Measurements from ENCODE around the gene TMEM164.

The TMEM164 gene

DNA sequence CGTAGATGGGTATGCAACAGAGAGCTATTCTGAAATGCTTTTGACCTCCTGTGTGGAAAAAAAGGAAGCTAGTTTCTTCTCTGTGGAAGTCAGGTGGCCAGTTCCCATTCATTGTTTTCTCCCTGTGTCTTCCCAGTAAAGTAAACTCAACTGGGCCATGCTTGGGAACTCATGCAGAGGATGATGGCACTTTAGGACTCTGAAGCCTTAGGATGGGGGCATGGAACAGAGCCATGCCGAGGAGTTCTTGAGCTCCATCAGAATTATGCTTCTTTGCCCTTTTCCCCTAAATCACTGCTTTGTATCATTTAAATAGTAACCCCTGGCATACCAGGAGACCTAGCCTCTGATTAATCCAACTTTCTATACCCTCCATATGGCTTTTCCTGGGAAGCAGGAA lies 3.2 kb downstream of the TMEM164 start:
- peak overlapping the region; percentile 62 for H3K4me3 Mint-ChIP-seq
- TF ChIP-seq, protein P1, sequence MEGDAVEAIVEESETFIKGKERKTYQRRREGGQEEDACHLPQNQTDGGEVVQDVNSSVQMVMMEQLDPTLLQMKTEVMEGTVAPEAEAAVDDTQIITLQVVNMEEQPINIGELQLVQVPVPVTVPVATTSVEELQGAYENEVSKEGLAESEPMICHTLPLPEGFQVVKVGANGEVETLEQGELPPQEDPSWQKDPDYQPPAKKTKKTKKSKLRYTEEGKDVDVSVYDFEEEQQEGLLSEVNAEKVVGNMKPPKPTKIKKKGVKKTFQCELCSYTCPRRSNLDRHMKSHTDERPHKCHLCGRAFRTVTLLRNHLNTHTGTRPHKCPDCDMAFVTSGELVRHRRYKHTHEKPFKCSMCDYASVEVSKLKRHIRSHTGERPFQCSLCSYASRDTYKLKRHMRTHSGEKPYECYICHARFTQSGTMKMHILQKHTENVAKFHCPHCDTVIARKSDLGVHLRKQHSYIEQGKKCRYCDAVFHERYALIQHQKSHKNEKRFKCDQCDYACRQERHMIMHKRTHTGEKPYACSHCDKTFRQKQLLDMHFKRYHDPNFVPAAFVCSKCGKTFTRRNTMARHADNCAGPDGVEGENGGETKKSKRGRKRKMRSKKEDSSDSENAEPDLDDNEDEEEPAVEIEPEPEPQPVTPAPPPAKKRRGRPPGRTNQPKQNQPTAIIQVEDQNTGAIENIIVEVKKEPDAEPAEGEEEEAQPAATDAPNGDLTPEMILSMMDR (IDR thresholded peaks at IDR 0.05): no peak
- no peak for DNase-seq
- H3K27ac Mint-ChIP-seq: no peak overlapping the region
- H3K9me3 Mint-ChIP-seq: no peaks in the 10 kb centered on the region
- peaks cover 5% of the 10 kb centered on the region for H3K27me3 Mint-ChIP-seq (ENCODE audit: low read depth, poor library complexity)
- H3K36me3 Mint-ChIP-seq (ENCODE audit: low read depth): peaks cover 39% of the 10 kb centered on the region
- H3K4me1 Mint-ChIP-seq: peaks cover 78% of the 10 kb centered on the region

- DNase-seq: no peak
- no peak overlapping the region for H3K27ac Mint-ChIP-seq
- H3K4me1 Mint-ChIP-seq: peaks cover 71% of the 10 kb centered on the region
- H3K27me3 Mint-ChIP-seq (ENCODE audit: low read depth, poor library complexity): peaks cover 2% of the 10 kb centered on the region
- no peaks in the 10 kb centered on the region for H3K9me3 Mint-ChIP-seq
- TF ChIP-seq, protein P1 (IDR thresholded peaks at IDR 0.05): no peak
- peaks cover 46% of the 10 kb centered on the region for H3K36me3 Mint-ChIP-seq (ENCODE audit: low read depth)
- H3K4me3 Mint-ChIP-seq: no peak overlapping the region
Measured at GRCh38 chrX:110006821-110007375, 4.0 kb downstream of the TMEM164 start.

DNA sequence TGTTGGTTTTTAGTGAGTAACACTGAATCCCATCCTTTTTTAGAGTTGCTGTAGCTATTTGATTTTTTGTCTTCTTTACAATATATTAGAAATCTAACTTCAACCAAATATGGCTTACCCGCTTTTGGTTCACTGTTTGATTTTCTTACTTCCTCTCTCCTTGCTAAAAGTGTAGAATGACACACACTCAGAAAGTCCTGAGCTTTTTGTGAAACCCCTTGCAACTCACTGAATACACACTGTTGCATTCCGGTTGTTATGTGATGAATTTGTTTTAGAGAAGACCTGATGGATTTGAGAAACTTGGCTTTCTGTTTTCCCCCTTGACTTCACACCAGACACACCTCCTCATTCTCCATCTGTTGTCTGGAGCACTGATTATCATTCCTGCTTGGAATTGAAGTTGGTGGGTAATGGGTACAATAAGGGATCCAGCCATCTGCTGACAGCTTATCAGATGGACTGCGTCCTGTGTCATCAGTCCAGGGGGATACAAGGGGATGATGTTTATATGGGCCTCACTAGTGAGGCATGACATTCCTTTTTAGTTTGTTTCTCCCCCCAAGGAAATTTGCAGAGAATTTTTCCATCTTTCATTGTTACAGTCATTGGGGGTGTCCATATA lies 5.2 kb downstream of the TMEM164 start:
- Mint-ChIP-seq H3K4me1 (peaks cover 68% of the 10 kb centered on the region), H3K9me3 (no peaks in the 10 kb centered on the region), H3K4me3 (no peak overlapping the region), H3K27ac (no peak overlapping the region), H3K27me3 (ENCODE audit: low read depth, poor library complexity) (no peaks in the 10 kb centered on the region), H3K36me3 (ENCODE audit: low read depth) (peaks cover 56% of the 10 kb centered on the region)
- TF ChIP-seq, protein P1 (IDR thresholded peaks at IDR 0.05): no peak
- no peak for DNase-seq

GRCh38 chrX:110012818-110013485 lies 10.0 kb downstream of the TMEM164 start:
- DNase-seq: no peak
- Mint-ChIP-seq H3K36me3 (ENCODE audit: low read depth) (peaks cover 49% of the 10 kb centered on the region), H3K27me3 (ENCODE audit: low read depth, poor library complexity) (no peaks in the 10 kb centered on the region), H3K4me1 (peaks cover 44% of the 10 kb centered on the region), H3K9me3 (no peaks in the 10 kb centered on the region), H3K27ac (peak overlapping the region; percentile 87), H3K4me3 (no peak overlapping the region)
- TF ChIP-seq, protein P1 (IDR thresholded peaks at IDR 0.05): no peak

DNA sequence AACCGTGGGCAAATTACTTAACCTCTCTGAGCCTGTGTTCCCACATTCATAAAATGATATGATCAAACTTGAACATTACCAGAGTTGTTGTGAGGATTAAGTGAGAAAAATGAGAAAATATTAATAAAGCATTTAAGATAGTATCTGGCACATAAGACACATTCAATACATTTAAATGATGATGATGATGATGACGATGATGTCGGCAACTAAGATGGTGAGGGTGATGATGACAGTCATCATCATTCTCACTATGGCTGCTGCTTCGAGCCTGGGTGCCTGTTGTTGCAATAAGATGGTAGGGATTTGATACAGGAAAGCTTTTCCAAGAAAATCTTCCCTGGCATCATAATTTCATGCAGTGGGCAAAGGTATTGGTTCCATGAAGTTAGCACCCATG lies 11.1 kb downstream of the TMEM164 start:
- TF ChIP-seq, protein P1 (IDR thresholded peaks at IDR 0.05): no peak

More for the DNA sequence above, 11.1 kb downstream of the TMEM164 start:
- Mint-ChIP-seq H3K4me1 (peaks cover 35% of the 10 kb centered on the region), H3K4me3 (no peak overlapping the region), H3K27me3 (ENCODE audit: low read depth, poor library complexity) (no peaks in the 10 kb centered on the region), H3K27ac (no peak overlapping the region), H3K9me3 (no peaks in the 10 kb centered on the region), H3K36me3 (ENCODE audit: low read depth) (peaks cover 51% of the 10 kb centered on the region)
- no peak for DNase-seq

Data from nephron progenitor cell (in vitro differentiated cells).